ENCODE measurements around the gene COL5A1. TPM values are rescaled to one million over a fixed set of nuclear protein-coding genes. Genes with fewer than 3 reads are reported as not detected.

COL5A1 gene
- polyA plus RNA-seq, 3 donors = 0.01 TPM; not detected in 2

GRCh38 chr9:134627417-134628353, 13.9 kb upstream of the COL5A1 start:
- H3K4me1 Mint-ChIP-seq = no peaks in the 10 kb centered on the region
- peaks cover 3 to 6% (median 4%) of the 10 kb centered on the region in 3 donors for H3K27me3 Mint-ChIP-seq (ENCODE audit: low read depth in 3 of 3)
- H3K9me3 Mint-ChIP-seq = no peaks in the 10 kb centered on the region
- H3K27ac ChIP-seq (ENCODE audit: low read depth in 1 of 2, low read length in 2 of 2) = no peak overlapping the region
- H2AFZ ChIP-seq (ENCODE audit: insufficient read depth, low read depth, low read length, poor library complexity, severe bottlenecking) = no peak overlapping the region
- H3K9me3 ChIP-seq (replicated peaks in 1 of 2; ENCODE audit: control insufficient read depth in 1 of 2, insufficient read depth in 1 of 2, low read length in 2 of 2) = no peaks in the 10 kb centered on the region
- H3K27ac Mint-ChIP-seq = no peak overlapping the region
- intact Hi-C loops (cut with micrococcal nuclease) = no loop called here
- H3K79me2 ChIP-seq (ENCODE audit: insufficient read depth, low read length) = no peaks in the 10 kb centered on the region
- DNase-seq = no peak
- H3K4me2 ChIP-seq (replicated peaks; ENCODE audit: extremely low read depth, low read length, poor library complexity, severe bottlenecking) = no peak overlapping the region
- TF ChIP-seq CTCF (IDR thresholded peaks at IDR 0.05) = no peak
- no peaks in the 10 kb centered on the region for H3K36me3 ChIP-seq (replicated peaks in 1 of 2; ENCODE audit: control insufficient read depth in 1 of 2, insufficient read depth in 2 of 2, low read length in 2 of 2)
- no peak overlapping the region for H3K4me3 ChIP-seq (replicated peaks in 1 of 3; ENCODE audit: low read depth in 2 of 3, low read length in 3 of 3)
- H3K27me3 ChIP-seq (ENCODE audit: control insufficient read depth in 2 of 2, insufficient read depth in 2 of 2, low read length in 2 of 2) = no peaks in the 10 kb centered on the region
- H3K4me1 ChIP-seq (ENCODE audit: control insufficient read depth in 1 of 2, insufficient read depth in 2 of 2, low read length in 2 of 2) = no peaks in the 10 kb centered on the region
- H3K4me3 Mint-ChIP-seq = no peak overlapping the region
- H3K9ac ChIP-seq (ENCODE audit: insufficient read depth, low read length, poor library complexity, severe bottlenecking) = no peak overlapping the region
- H3K36me3 Mint-ChIP-seq = no peaks in the 10 kb centered on the region
- WGBS (ENCODE audit: insufficient coverage) = 78% methylated on average over 31 of the region's 39 CpGs
- no peaks in the 10 kb centered on the region for H4K20me1 ChIP-seq (ENCODE audit: insufficient read depth, low read length)

- Mint-ChIP-seq H3K36me3 (no peaks in the 10 kb centered on the region), H3K4me1 (no peaks in the 10 kb centered on the region), H3K27ac (no peak overlapping the region), H3K9me3 (no peaks in the 10 kb centered on the region), H3K4me3 (no peak overlapping the region), H3K27me3 (ENCODE audit: low read depth in 3 of 3) (peaks cover 2 to 6% (median 3%) of the 10 kb centered on the region in 3 donors)
- Histone ChIP-seq H3K36me3 (replicated peaks in 1 of 2; ENCODE audit: control insufficient read depth in 1 of 2, insufficient read depth in 2 of 2, low read length in 2 of 2) (no peaks in the 10 kb centered on the region), H3K27ac (ENCODE audit: low read depth in 1 of 2, low read length in 2 of 2) (no peak overlapping the region), H3K4me3 (replicated peaks in 1 of 3; ENCODE audit: low read depth in 2 of 3, low read length in 3 of 3) (no peak overlapping the region), H2AFZ (ENCODE audit: insufficient read depth, low read depth, low read length, poor library complexity, severe bottlenecking) (no peak overlapping the region), H3K27me3 (ENCODE audit: control insufficient read depth in 2 of 2, insufficient read depth in 2 of 2, low read length in 2 of 2) (no peaks in the 10 kb centered on the region), H3K4me1 (ENCODE audit: control insufficient read depth in 1 of 2, insufficient read depth in 2 of 2, low read length in 2 of 2) (no peaks in the 10 kb centered on the region), H3K9ac (ENCODE audit: insufficient read depth, low read length, poor library complexity, severe bottlenecking) (no peak overlapping the region), H3K79me2 (ENCODE audit: insufficient read depth, low read length) (no peaks in the 10 kb centered on the region), H3K9me3 (replicated peaks in 1 of 2; ENCODE audit: control insufficient read depth in 1 of 2, insufficient read depth in 1 of 2, low read length in 2 of 2) (no peaks in the 10 kb centered on the region), H3K4me2 (replicated peaks; ENCODE audit: extremely low read depth, low read length, poor library complexity, severe bottlenecking) (no peak overlapping the region), H4K20me1 (ENCODE audit: insufficient read depth, low read length) (no peaks in the 10 kb centered on the region)
- WGBS (ENCODE audit: insufficient coverage) = 87% methylated on average over 9 of the region's 9 CpGs
- no peak for DNase-seq
- TF ChIP-seq CTCF (IDR thresholded peaks at IDR 0.05) = no peak
- intact Hi-C loops (cut with micrococcal nuclease) = no loop called here
These were observed 13.3 kb upstream of the COL5A1 start for GRCh38 chr9:134628354-134628736.

Data from CD14-positive monocyte (primary cell).